Endothelial cell of umbilical vein (primary cell): Measurements from ENCODE around the gene AKAP8L.

Experiments
- CTCF ChIP-seq, 2 donors: IDR thresholded peaks; 1 replicate in 1 of 2; 2 replicates in 1 of 2; pipeline ENCODE4 v1.5.1; 2011; ENCODE audit warnings: low read length in 2 of 2, mild to moderate bottlenecking in 2 of 2, moderate library complexity in 2 of 2, control low read depth in 1 of 2, inconsistent platforms in 1 of 2, low read depth in 1 of 2; ENCODE audit not compliant: insufficient read depth in 1 of 2; ENCODE audit errors: extremely low read depth in 1 of 2
- EZH2 ChIP-seq: IDR thresholded peaks from 2 replicates; pipeline ENCODE4 v1.6.1; 2012; ENCODE audit warnings: borderline replicate concordance, low read depth, mild to moderate bottlenecking, moderate library complexity, low read length, inconsistent platforms; ENCODE audit not compliant: severe bottlenecking
- POLR2A ChIP-seq: IDR thresholded peaks from 2 replicates; pipeline ENCODE4 v1.6.1; 2012; ENCODE audit warnings: low read depth, mild to moderate bottlenecking, control low read depth, low read length

GRCh38 chr19:15439821-15440641, 21.2 kb upstream of the AKAP8L start:
- TF ChIP-seq EZH2 (no peak), POLR2A (no peak), CTCF (IDR thresholded peaks at IDR 0.05; ENCODE audit: extremely low read depth in 1 of 2, insufficient read depth in 1 of 2, low read depth in 1 of 2, low read length in 2 of 2) (no peak)
